Measurements from ENCODE around the gene RAB3C.

DNA sequence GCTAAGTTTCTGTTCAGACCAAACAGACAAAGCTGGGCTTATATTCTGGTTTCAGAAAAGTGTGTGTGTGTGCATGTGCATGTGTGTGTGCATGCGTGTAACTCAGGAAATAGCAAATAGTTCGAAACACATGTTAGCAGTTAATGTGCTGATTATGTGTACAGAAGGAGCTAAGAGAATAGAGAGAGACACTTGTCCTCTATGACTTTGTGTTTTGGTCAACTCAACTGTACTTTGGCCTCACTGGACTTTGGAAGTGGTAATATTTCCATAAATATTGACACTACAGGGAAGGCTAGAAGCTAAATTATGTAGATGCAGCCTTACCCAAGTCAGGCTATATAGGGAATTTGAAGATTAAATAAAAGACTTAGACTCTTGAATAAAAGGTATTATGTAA is 155.5 kb downstream of the RAB3C start:
- TF ChIP-seq, protein P1, sequence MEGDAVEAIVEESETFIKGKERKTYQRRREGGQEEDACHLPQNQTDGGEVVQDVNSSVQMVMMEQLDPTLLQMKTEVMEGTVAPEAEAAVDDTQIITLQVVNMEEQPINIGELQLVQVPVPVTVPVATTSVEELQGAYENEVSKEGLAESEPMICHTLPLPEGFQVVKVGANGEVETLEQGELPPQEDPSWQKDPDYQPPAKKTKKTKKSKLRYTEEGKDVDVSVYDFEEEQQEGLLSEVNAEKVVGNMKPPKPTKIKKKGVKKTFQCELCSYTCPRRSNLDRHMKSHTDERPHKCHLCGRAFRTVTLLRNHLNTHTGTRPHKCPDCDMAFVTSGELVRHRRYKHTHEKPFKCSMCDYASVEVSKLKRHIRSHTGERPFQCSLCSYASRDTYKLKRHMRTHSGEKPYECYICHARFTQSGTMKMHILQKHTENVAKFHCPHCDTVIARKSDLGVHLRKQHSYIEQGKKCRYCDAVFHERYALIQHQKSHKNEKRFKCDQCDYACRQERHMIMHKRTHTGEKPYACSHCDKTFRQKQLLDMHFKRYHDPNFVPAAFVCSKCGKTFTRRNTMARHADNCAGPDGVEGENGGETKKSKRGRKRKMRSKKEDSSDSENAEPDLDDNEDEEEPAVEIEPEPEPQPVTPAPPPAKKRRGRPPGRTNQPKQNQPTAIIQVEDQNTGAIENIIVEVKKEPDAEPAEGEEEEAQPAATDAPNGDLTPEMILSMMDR (IDR thresholded peaks at IDR 0.05) = no peak
- no peak for TF ChIP-seq POLR2A (IDR thresholded peaks at IDR 0.05)

All from body of pancreas (tissue), 4 donors.